Ovary (tissue), 9 donors: ENCODE measurements around the gene PRDM10. TPM values are rescaled to one million over a fixed set of nuclear protein-coding genes. Genes with fewer than 3 reads are reported as not detected.

Source experiments
- DNase-seq, 5 donors: peaks; one replicate each; pipeline ENCODE4 v3.0.0-alpha.2; 2019 to 2020
- H3K27ac ChIP-seq, 2 donors: fragments of 200-600 bp; one replicate each; pipeline versions ENCODE4 v1.5.1 to v1.8.0; 2019 to 2022
- H3K27me3 ChIP-seq: fragments of 200-600 bp; one replicate; pipeline ENCODE4 v1.8.0; 2022
- H3K36me3 ChIP-seq: fragments of 200-600 bp; sonication (generic); one replicate; pipeline ENCODE4 v1.5.1; 2019
- H3K4me1 ChIP-seq: one replicate; pipeline ENCODE4 v1.8.1; 2013; ENCODE audit warnings: mild to moderate bottlenecking, moderate library complexity; ENCODE audit not compliant: insufficient read depth
- H3K4me3 ChIP-seq: fragments of 200-600 bp; sonication (generic); one replicate; pipeline ENCODE4 v1.5.1; 2017
- H3K9me3 ChIP-seq, 2 donors: fragments of 200-600 bp in 1 of 2; sonication (generic) in 1 of 2; one replicate each; pipeline versions ENCODE4 v1.5.1 to v1.8.1; 2013 to 2019; ENCODE audit warnings: mild to moderate bottlenecking in 1 of 2, moderate library complexity in 1 of 2
- CTCF ChIP-seq, 3 donors: fragments of 450-650 bp in 2 of 3; fragments of 200-600 bp in 1 of 3; IDR thresholded peaks; one replicate each; pipeline versions ENCODE4 v1.5.1 to v1.8.0; 2016 to 2022; ENCODE audit warnings: antibody characterized with exemption in 3 of 3, mild to moderate bottlenecking in 1 of 3
- EP300 ChIP-seq: sonication (generic); formaldehyde crosslinking; IDR thresholded peaks from one replicate; pipeline ENCODE4 v1.6.1; 2017; ENCODE audit warnings: antibody characterized with exemption
- POLR2A ChIP-seq: fragments of 450-650 bp; IDR thresholded peaks from one replicate; pipeline ENCODE4 v1.6.1; 2017; ENCODE audit warnings: antibody characterized with exemption, mild to moderate bottlenecking, moderate library complexity
- WGBS, 3 donors: extraction: QIAGEN DNeasy Blood & Tissue Kit in 1 of 3; methylation state at CpG; one replicate each; pipeline versions ENCODE4 v1.1.5 to v1.1.7; 2013 to 2017; 5-methylcytosine and 5-hydroxymethylcytosine counted together
- intact Hi-C, 4 donors: fragments of 100-400 bp; cut with DNase I; formaldehyde crosslinking; loops; one replicate each; pipeline versions ENCODE4 v1.11.0 to v1.15.1; 2022 to 2023
- polyA plus RNA-seq, 2 donors: library from polyadenylated mRNA; stranded (reverse); fragments of 200-250 nt in 1 of 2; fragments of 350-450 nt in 1 of 2; fragmentation: Illumina TruSeq in 1 of 2; extraction: RNeasy Lipid Tissue Mini Kit (QIAGEN cat#74804) in 1 of 2; gene quantifications; one replicate each; pipeline ENCODE4 v1.2.3, GENCODE V29; 2013 to 2014
- total RNA-seq, 7 donors: library from RNA; depleted of rRNA in 2 of 7; stranded (reverse); fragments of >200 nt in 2 of 7; fragmentation: NEBNext Ultra II Directional in 3 of 7; extraction: Animal tissue kit (Norgen Biotek cat#: 25700) in 3 of 7; gene quantifications; one replicate each; pipeline versions ENCODE4 v1.1.0 to v1.2.4, GENCODE V29; 2016 to 2023
- donor health status: DM: no; HTN: no; CAD: no; lungs with moderate emphysema.
- donor health status: DM: no; HTN: no; CAD: no.
- donor health status: Bipolar disorder and iron deficiency.
- donor health status: DM: yes; HTN: yes; CAD: no.
- donor health status: DM: no; HTN: no; CAD: no.
- donor health status: DM: yes; HTN: yes; CAD: no.

The PRDM10 gene
- total and polyA plus RNA-seq, 9 donors: 2.5 to 9.4 (median 7.2) TPM

DNA sequence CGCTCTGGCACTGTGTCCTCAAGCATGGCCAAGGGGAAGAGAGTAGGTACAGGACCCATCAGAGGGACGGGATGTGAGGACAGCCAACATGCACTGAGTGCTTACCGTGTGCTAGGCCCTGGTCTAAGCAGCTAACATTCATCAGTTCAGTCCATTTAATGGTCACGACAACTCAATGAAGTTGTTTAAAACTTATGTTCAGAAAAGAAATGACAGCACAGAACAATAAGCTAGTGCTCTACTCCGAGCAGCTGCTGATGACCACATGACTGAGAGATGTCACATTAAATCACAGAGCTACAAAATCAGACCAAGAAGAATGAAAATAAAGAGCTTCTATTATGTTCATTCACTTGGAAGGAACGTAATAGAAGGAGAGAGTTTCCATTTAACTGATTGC, 26.3 kb downstream of the PRDM10 start:
- Histone ChIP-seq H3K4me3 (no peak overlapping the region), H3K27me3 (no peaks in the 10 kb centered on the region), H3K36me3 (no peaks in the 10 kb centered on the region), H3K4me1 (peaks cover 14% of the 10 kb centered on the region), H3K27ac (no peak overlapping the region), H3K9me3 (no peaks in the 10 kb centered on the region)
- no peak for DNase-seq
- TF ChIP-seq EP300 (no peak), POLR2A (no peak), CTCF (IDR thresholded peaks at IDR 0.05) (no peak)
- 59 to 74% (median 69%) methylated on average over 6 of the region's 6 CpGs for WGBS, 3 donors
- intact Hi-C loops: no loop called here

- 96 to 100% (median 100%) methylated on average over 2 of the region's 2 CpGs for WGBS, 3 donors
- DNase-seq: no peak
- Histone ChIP-seq H3K27me3 (no peaks in the 10 kb centered on the region), H3K27ac (no peak overlapping the region), H3K9me3 (no peaks in the 10 kb centered on the region), H3K36me3 (no peaks in the 10 kb centered on the region), H3K4me3 (no peak overlapping the region), H3K4me1 (peaks cover 14% of the 10 kb centered on the region)
- intact Hi-C loops: no loop called here
- TF ChIP-seq CTCF (IDR thresholded peaks at IDR 0.05) (no peak), EP300 (no peak), POLR2A (no peak)
Observed at GRCh38 chr11:129975543-129975942, 27.1 kb downstream of the PRDM10 start.

- no peak for TF ChIP-seq POLR2A
- no peak for TF ChIP-seq EP300
- TF ChIP-seq CTCF (IDR thresholded peaks at IDR 0.05): no peak
- peaks cover 14% of the 10 kb centered on the region for H3K4me1 ChIP-seq
- no peaks in the 10 kb centered on the region for H3K27me3 ChIP-seq
- H3K36me3 ChIP-seq: no peaks in the 10 kb centered on the region
- no peak overlapping the region for H3K4me3 ChIP-seq
- intact Hi-C loops: no loop called here
- no peaks in the 10 kb centered on the region for H3K9me3 ChIP-seq
- WGBS, 3 donors: 93 to 94% (median 93%) methylated on average over 11 of the region's 11 CpGs
- H3K27ac ChIP-seq: no peak overlapping the region
- DNase-seq: no peak
Observed at GRCh38 chr11:129974672-129975071, 28.0 kb downstream of the PRDM10 start.

DNA sequence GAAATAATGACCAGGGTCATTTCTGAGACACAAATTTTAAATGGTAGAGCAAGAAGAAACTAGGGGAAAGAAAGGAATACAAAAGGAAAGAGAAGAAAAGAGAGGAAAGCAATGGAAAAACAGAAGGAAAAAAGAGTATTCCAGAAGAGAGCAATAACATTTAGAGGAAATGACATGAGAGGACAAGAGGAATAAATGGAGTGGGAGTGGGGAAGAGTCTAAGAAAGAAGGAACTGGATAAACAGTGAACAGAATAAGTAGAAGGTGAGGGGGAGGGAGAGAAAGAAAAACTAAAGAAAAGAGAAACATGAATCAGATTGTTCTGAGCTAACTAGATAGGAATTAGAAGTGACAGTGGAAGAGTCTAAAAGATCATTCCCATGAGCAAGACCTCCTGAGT, 28.4 kb downstream of the PRDM10 start:
- no peaks in the 10 kb centered on the region for H3K36me3 ChIP-seq
- no peak for DNase-seq
- H3K9me3 ChIP-seq: no peaks in the 10 kb centered on the region
- no peak overlapping the region for H3K27ac ChIP-seq
- peaks cover 14% of the 10 kb centered on the region for H3K4me1 ChIP-seq
- intact Hi-C loops: no loop called here
- H3K4me3 ChIP-seq: no peak overlapping the region
- H3K27me3 ChIP-seq: no peaks in the 10 kb centered on the region
- TF ChIP-seq POLR2A (no peak), EP300 (no peak)

DNA sequence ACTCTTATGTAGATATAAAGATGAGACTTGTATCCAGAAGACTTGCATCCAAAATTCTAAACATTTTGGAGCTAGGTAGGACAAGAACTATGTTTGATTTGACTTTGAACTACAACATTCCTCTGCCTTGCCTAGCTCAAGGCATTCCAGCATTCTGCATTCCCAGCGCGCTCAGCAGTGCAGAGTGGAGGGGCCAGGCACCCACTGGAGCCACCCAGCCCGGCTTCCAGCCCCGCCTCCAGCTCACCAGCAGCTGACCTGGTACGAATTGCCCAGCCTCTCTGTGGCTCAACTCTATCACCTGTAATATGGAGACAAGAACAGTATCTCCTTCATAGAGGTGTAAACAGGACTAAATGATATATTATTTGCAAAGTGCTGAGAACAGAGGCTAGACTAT, 28.8 kb downstream of the PRDM10 start:
- H3K4me3 ChIP-seq: no peak overlapping the region
- H3K36me3 ChIP-seq: no peaks in the 10 kb centered on the region
- H3K9me3 ChIP-seq: no peaks in the 10 kb centered on the region
- no peaks in the 10 kb centered on the region for H3K27me3 ChIP-seq
- DNase-seq: no peak
- H3K27ac ChIP-seq: no peak overlapping the region
- intact Hi-C loops: no loop called here
- TF ChIP-seq POLR2A: no peak
- no peak for TF ChIP-seq EP300
- TF ChIP-seq CTCF (IDR thresholded peaks at IDR 0.05): no peak
- WGBS, 3 donors: 77 to 89% (median 86%) methylated on average over 5 of the region's 5 CpGs
- peaks cover 14% of the 10 kb centered on the region for H3K4me1 ChIP-seq
